Stomach (tissue), 4 donors: ENCODE data around the gene A4GALT.

ENCODE experiments used
- CTCF ChIP-seq, 7 experiments: fragments of 450-650 bp in 4 of 7; fragments of 200-600 bp in 3 of 7; sonication (generic) in 3 of 7; IDR thresholded peaks; one replicate each; pipeline ENCODE4 v1.5.1; 2016 to 2019; ENCODE audit warnings: antibody characterized with exemption in 7 of 7, control low read depth in 2 of 7, mild to moderate bottlenecking in 1 of 7
- EP300 ChIP-seq: sonication (generic); formaldehyde crosslinking; IDR thresholded peaks from one replicate; pipeline ENCODE4 v1.6.1; 2017; ENCODE audit warnings: antibody characterized with exemption
- POLR2A ChIP-seq, 4 donors: fragments of 450-650 bp; IDR thresholded peaks; one replicate each; pipeline ENCODE4 v1.6.1; 2016; ENCODE audit warnings: antibody characterized with exemption in 4 of 4, control low read depth in 2 of 4, mild to moderate bottlenecking in 1 of 4, moderate library complexity in 1 of 4
- POLR2AphosphoS5 ChIP-seq, 3 donors: sonication (generic); formaldehyde crosslinking; IDR thresholded peaks; one replicate each; pipeline ENCODE4 v1.6.1; 2016; ENCODE audit warnings: antibody characterized with exemption in 3 of 3

- TF ChIP-seq CTCF (IDR thresholded peaks at IDR 0.05) (no peak), POLR2A (IDR thresholded peaks at IDR 0.05) (no peak), EP300 (no peak), POLR2AphosphoS5 (IDR thresholded peaks at IDR 0.05) (no peak)
Measured at GRCh38 chr22:42724062-42724461, 3.4 kb upstream of the A4GALT start.
